ENCODE measurements around the gene KCNN3. TPM values are rescaled to one million over a fixed set of nuclear protein-coding genes. Genes with fewer than 3 reads are reported as not detected.

KCNN3 gene
- polyA plus RNA-seq, 1 donor from 2014 or later, result 2.2 TPM

GRCh38 chr1:154816937-154817336 is 53.1 kb downstream of the KCNN3 start:
- Histone ChIP-seq H3K27me3 (ENCODE audit: insufficient read depth, low read depth, low read length) (no peaks in the 10 kb centered on the region), H3K4me3 (ENCODE audit: low read length) (no peak overlapping the region), H3K27ac (ENCODE audit: low read length) (no peak overlapping the region), H3K9me2 (ENCODE audit: insufficient read depth, low read length) (no peaks in the 10 kb centered on the region), H3F3A (ENCODE audit: insufficient read depth, low read length, poor library complexity, severe bottlenecking) (no peaks in the 10 kb centered on the region), H3K4me2 (ENCODE audit: low read length) (no peak overlapping the region), H4K20me1 (ENCODE audit: insufficient read depth) (no peaks in the 10 kb centered on the region), H3K9me3 (ENCODE audit: low read length) (no peaks in the 10 kb centered on the region), H3K79me2 (replicated peaks; ENCODE audit: insufficient read depth, low read length) (no peaks in the 10 kb centered on the region), H3K36me3 (ENCODE audit: insufficient read depth, low read length) (no peaks in the 10 kb centered on the region), H2AFZ (ENCODE audit: low read depth, low read length) (no peak overlapping the region), H3K9ac (ENCODE audit: low read length) (no peak overlapping the region)
- no peak for TF ChIP-seq MXI1 (conservative IDR thresholded peaks at IDR 0.05; ENCODE audit: poor library complexity, severe bottlenecking)
- TF ChIP-seq EP300 (conservative IDR thresholded peaks at IDR 0.05; ENCODE audit: poor library complexity, severe bottlenecking), result no peak
- TF ChIP-seq REST (IDR thresholded peaks at IDR 0.05; ENCODE audit: borderline replicate concordance), result no peak
- TF ChIP-seq SMC3 (conservative IDR thresholded peaks at IDR 0.05; ENCODE audit: poor library complexity), result no peak
- TF ChIP-seq TAF1 (IDR thresholded peaks at IDR 0.05; ENCODE audit: low read depth), result no peak
- TF ChIP-seq CTCF (IDR thresholded peaks at IDR 0.05; ENCODE audit: poor library complexity, severe bottlenecking), result no peak

- no peaks in the 10 kb centered on the region for H3K79me2 ChIP-seq (replicated peaks; ENCODE audit: insufficient read depth, low read length)
- no peak overlapping the region for H3K27ac ChIP-seq (ENCODE audit: low read length)
- H3K9ac ChIP-seq (ENCODE audit: low read length), result no peak overlapping the region
Measured at GRCh38 chr1:154816369-154816768, 53.7 kb downstream of the KCNN3 start.

More at GRCh38 chr1:154816369-154816768, 53.7 kb downstream of the KCNN3 start:
- Histone ChIP-seq H3K27me3 (ENCODE audit: insufficient read depth, low read depth, low read length) (no peaks in the 10 kb centered on the region), H3K4me3 (ENCODE audit: low read length) (no peak overlapping the region), H3K9me2 (ENCODE audit: insufficient read depth, low read length) (no peaks in the 10 kb centered on the region), H4K20me1 (ENCODE audit: insufficient read depth) (no peaks in the 10 kb centered on the region), H2AFZ (ENCODE audit: low read depth, low read length) (no peak overlapping the region), H3F3A (ENCODE audit: insufficient read depth, low read length, poor library complexity, severe bottlenecking) (no peaks in the 10 kb centered on the region), H3K36me3 (ENCODE audit: insufficient read depth, low read length) (no peaks in the 10 kb centered on the region), H3K9me3 (ENCODE audit: low read length) (no peaks in the 10 kb centered on the region), H3K4me2 (ENCODE audit: low read length) (no peak overlapping the region)
- TF ChIP-seq EZH2 (IDR thresholded peaks at IDR 0.05; ENCODE audit: borderline replicate concordance, insufficient read depth, low read length, poor library complexity, severe bottlenecking), result no peak
- no peak for TF ChIP-seq EP300 (conservative IDR thresholded peaks at IDR 0.05; ENCODE audit: poor library complexity, severe bottlenecking)
- TF ChIP-seq SMC3 (conservative IDR thresholded peaks at IDR 0.05; ENCODE audit: poor library complexity), result no peak
- no peak for TF ChIP-seq MXI1 (conservative IDR thresholded peaks at IDR 0.05; ENCODE audit: poor library complexity, severe bottlenecking)
- TF ChIP-seq POLR2AphosphoS5 (IDR thresholded peaks at IDR 0.05), result no peak
- TF ChIP-seq TAF1 (IDR thresholded peaks at IDR 0.05; ENCODE audit: low read depth), result no peak
- no peak for TF ChIP-seq REST (IDR thresholded peaks at IDR 0.05; ENCODE audit: borderline replicate concordance)
- no peak for TF ChIP-seq RAD21 (conservative IDR thresholded peaks at IDR 0.05)
